Activated CD4-positive, CD25-positive, alpha-beta regulatory T cell treated with anti-CD3 and anti-CD28 coated beads, Interleukin-2, amount 50 U/mL, for 72 hours (primary cell): Measurements from ENCODE around the gene REEP1.
"Not testable (repeated sequence)": the region's sequence is repeated elsewhere in the genome, so short reads cannot be mapped to it uniquely, and the experiment has no call there.

Source experiments
- DNase-seq: peaks from one replicate; pipeline ENCODE4 v3.0.0; 2021

Gene REEP1

DNA sequence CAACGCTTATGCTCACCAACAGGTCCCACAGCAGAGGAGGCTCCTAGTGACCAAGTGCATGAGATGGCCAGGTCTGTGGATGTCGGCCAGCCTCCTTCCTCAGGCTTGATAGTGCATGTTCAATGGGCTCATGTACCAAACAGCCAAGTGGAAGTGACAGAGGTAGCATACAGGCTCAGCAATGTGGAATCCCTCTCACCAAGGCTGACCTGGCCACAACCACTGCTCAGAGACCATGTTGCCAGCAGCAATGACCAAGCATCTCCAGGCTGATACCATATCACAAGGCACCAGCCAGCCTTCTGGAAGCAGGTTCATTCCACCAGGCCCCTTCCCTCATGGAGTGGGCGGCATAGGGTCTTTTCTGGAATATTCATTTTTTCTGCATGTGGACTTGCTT is 61.5 kb downstream of the REEP1 start:
- DNase-seq = no peak

DNA sequence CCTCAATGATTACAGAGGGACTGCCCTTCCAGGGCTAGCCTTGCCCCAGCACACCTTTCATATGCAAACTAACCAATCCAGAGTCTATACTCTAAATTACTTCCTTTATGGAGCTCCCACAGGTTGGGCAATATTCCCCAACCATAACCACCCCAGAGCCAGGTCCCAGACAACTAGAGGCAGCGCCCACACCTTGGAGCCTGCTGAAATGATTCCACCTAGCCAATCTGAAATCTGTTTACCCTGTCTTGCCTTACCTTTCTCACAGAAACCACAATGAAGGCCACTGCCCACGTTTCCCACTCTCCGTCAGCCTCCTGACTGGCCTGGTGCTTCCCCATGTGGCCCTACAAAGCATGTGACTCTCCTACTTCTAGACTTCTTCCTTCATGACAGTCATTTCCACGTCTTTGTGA is 62.0 kb downstream of the REEP1 start:
- no peak for DNase-seq

DNA sequence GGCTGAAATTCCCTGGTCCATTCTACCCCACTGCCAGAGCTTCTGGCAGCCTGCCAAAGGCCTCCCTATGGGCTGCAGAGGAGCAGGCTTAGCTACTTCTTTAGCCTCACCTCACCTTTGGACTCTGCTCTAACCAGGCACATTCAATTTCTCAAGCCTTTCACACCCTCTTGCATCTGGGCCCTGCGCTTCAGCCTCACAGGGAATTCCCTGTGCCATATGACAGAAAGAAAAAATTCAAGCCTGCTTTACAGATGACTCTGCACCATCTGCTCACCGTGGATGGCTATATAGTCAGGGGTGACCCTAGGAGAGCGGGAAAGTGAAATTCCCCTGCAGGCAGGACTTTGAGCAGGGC is 62.5 kb downstream of the REEP1 start:
- no peak for DNase-seq

DNA sequence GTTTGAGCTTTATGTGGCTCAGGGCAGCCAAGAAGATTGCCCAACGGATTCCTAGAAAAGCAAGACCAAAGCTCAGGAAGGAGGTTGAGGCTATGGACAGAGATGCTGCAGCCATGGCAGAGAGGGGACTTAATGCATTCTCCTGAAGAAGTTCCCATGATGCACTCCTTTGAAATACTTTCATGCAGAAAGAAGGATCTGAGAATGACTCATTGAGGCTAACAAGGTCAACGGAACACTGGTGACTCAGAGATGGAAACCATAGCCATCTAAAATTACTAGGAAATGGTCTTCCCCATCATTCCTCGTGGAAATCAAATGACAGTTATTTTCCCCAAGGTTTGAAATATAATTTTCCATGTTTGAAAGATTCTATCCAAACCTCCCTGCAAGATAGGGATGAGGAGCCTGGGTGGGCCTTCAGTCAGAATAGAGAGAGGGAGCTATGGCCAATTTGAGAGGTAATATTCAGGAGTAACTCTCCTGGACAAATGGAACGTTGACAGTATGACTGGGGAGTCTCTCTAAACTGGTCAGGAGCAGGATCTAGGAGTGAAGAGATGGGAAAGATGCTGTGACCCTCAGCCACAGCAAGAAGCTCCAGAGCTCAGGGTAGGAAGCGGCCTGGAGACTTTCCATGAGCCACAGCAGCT is 63.0 kb downstream of the REEP1 start:
- no peak for DNase-seq

DNA sequence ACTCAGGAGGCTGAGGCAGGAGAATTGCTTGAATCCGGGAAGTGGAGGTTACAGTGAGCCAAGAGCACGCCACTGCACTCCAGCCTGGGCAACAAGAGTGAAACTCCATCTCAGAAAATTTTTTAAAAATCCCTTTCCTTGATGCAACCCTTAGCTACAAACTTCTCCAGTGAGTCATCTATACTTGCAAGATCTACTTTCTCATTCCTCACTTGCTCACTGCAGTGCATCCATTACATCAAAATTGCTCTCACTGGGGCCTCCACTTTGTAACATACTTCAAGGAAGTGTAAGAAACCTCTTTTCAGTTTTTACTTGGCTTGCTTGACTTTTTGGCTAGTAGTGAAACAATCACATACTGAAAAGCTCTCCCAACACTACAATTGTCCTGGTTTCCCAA is 65.3 kb downstream of the REEP1 start:
- no peak for DNase-seq

DNA sequence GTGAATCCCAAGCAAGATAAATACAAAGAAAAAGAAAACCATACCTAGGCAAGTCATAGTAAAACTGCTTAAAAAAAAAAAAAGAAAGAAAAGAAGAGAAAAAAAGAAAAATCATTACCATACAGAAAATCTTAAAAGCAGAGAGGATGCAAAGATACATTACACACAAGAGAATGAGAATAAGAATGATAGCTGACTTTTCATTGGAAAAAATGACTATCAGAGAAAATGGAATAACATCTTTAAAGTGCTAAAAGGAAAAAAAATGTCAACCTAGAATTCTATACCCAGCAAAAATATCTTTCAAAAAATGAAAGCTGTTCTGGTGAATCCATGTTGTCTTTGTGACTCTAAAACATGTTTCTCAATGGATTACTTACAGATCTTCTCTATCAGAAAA is 66.2 kb downstream of the REEP1 start:
- DNase-seq = no peak

DNA sequence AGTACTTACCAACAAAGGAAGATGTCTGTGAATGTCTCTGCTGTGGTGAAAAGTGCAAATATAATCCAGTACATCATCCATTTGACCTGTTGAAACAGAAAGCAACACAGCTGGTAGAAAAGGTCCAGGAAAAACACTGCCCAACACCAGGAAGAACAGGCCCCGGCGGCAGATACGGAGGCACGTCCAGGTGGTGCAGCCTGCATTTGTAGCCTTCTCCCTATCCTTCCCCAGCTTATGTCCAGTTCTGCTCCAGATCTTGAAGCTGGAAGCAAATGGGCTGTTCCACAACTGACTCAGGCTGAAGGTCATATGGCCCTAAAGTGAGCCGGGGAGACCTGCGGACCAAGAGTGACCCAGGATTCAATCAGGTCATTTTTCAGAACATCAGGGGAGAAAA is 73.5 kb downstream of the REEP1 start:
- DNase-seq = no peak

DNA sequence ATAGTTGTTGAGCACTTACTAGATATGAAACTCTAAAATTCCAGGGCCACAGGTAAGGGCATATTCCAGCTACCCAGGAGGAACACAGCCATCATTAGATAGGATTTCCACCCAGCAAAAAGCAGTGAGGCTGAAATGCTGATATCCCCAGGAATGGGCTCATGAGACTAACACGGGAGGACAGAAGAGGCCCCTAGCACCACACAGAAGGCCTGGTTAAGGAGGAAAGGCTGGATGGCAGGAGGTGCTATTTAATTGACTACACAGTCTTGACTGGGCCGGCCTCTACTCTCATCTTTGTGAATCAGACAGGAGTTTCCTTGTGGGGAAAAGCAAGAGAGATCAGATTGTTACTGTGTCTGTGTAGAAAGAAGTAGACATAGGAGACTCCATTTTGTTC is 76.4 kb downstream of the REEP1 start:
- DNase-seq = no peak

DNA sequence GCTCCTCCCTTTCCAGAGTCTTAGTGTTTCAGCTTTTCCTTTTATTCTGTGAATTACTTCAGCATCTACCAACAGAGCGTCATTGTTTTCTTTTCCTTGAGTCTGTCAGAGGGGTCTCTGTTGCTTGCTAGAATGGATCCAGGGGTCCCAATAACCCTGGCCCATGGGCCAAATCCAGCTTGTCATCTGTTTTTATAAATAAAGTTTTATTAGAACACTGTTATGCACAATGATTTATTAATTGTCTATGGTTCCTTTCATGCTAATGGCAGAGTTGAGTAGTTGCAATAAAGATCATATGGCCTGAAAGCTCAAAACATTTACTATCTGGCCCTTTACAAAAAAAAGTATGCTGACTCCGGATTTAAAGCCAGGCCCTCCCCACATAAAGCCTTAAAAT is 79.3 kb downstream of the REEP1 start:
- no peak for DNase-seq

DNA sequence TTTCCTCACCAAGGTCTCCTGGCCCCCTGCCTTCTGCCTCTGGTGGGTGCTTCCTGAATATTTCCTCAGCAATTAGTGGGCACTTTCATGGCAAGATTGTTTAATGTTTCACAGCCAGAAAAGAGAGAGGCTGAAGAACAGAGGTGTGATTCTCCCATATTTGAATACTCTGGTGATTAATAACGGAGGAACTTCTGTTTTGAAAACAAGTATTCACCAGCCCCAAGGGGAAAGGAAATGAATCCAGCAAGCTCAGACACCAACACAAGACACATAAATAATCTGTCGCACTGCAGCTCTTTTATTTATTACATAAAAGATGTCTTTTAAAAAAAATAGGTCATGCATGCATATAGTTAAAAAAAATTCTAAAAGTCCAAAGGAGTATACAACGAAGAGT is 80.4 kb downstream of the REEP1 start:
- no peak for DNase-seq

DNA sequence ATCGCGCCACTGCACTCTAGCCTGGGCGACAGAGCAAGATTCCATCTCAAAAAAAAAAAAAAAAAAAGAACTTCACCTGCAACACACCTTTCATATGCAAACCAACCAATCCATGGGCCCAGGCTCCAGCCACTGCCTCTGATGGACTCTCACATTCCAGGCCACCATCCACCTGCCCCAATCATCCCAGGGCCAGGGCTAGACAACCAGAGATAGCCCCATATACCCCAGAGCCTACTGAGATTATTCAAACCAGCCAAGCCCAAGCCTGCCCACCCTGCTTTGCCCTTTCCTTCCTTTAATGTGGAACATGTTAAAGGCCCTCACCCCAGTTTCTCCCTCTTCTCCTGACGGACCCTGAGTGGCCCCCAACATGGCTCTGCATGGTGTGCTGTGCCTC is 81.1 kb downstream of the REEP1 start:
- no peak for DNase-seq

DNA sequence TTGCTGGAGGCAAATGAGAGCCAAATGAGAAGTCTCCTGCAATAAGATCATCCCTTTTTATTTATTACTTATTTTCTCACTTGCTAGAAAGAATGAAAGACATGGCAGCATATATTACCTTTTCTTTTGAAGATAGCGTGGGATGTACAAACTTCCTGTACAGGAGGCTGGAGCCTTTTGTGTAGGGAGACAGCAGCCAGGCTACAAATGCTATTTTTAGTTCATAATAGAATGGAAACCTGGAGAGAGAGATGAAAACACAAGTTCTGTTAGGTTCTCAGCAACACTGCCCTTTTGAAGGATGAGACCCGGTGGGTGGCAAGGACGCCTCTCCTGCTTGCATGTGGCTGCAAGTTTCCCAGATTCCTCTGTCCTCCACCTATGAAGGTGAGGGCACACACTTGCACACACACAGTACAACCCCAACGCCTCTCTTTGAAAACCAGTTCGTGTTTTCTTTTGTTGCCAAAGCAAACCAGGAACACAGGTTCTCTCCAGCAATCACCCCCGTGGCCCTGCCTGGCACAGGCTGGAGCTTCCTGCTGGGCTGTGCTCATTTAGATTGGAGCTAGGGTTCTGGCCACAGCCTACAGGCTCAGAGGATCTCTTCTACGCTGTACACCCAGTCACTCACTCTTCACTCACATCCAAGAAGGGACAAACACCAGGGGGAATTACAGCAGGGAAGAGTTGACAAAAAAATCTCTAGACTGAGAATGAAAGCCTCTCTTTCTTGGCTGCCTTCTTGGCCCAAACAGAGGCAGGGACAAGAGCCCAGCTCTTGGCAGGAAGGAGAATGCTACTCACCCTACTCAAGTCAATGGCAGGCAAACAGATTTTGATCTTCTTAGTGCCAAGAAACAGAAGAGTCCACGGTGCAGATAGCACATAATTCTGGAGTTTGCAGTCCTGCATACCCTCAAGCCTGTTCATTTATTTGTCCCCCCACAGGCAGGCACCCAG is 82.6 kb downstream of the REEP1 start:
- no peak for DNase-seq

DNA sequence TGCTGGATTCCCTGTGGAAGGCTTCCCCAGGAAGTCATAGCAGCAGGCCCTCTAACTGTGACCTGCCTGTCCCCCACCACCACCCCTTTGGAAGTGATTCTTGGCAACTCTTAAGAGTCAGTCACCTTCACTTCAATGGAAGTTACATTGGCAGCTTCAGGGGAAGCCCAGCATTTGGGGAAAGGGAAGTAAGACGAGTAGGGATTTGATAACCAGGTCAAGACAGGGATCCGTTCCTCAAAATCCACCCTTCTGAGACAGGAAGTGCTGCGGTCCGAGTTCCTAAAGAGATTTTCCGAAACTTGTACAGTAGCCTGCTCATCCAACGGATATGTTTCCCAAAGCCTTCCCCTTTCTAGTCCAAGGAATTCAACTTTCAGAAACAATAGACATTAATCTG is 84.0 kb downstream of the REEP1 start:
- no peak for DNase-seq

DNA sequence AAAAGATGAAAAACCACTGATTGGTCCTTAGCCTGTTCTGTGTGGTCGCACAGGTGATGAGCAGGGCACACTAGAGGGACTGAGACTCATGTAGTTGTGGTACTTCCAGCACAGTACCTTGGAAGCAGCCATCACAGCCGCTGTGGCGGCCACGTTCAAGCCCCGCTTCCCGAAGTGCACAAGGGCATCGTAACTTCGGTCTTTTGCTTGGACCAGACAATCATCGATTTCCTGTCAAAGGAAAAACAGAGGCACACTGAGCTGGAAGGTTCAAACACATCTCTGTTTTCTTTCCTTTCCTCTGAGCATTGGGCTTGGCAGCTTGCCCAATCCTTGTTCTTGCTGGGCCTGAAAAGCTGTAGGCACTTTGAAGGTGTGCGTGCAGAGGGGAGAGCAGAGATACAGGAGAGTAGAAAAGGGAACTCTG is 85.6 kb downstream of the REEP1 start:
- no peak for DNase-seq

DNA sequence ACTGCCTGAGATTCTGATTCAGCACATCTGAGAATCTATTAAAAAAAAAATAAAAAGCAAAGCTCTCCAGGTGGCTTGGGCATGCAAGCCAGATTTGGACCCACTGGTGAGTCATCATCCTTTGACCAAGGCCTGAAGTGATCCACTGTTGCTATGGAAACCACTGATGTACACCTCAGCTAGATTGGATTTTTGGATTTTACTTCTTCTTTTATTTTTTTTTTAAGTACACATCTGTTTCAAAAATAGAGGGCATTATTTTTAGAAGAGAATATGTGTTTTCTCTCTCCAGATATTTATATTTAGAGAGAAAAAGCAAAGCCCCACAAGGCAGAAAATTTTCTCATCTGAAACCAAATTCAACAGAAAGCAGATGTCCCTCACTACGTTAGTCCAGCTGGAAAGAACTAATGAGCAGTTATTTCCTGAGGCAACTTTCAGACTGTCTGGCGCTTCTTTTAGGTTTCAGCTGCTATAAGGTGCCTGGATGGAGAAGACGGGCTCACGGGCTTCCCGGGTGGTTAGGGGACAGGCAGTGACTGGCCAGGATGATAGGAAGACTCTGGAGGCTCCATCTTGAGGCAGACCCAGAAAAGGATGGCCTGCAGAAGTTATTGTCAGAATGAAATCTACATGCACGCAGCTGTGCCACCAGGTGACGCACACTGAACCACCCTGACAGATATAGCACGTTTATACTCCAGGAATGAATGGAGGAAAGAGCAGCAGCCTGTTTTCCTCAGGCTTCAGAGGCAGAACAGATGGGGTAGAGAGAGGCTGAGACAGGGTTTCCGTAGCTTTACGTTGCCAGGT is 87.6 kb downstream of the REEP1 start:
- DNase-seq = no peak

DNA sequence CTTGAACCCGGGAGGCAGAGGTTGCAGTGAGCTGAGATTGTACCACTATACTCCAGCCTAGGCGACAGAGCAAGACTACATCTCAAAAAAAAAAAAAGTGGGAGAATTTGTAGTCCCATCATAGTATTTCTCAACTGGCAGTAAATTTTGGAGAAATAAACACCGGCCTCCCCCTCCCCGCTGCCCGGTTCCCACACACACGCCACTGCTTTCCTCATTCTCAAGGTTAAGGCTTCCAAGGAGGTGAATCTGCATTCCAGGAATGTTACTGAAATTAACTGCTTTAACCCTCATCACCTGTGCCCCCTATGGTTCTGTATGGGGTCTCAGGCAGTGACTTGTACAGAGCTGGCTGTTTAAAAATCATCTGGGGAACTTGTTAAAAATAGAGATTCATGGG is 88.2 kb downstream of the REEP1 start:
- no peak for DNase-seq

DNA sequence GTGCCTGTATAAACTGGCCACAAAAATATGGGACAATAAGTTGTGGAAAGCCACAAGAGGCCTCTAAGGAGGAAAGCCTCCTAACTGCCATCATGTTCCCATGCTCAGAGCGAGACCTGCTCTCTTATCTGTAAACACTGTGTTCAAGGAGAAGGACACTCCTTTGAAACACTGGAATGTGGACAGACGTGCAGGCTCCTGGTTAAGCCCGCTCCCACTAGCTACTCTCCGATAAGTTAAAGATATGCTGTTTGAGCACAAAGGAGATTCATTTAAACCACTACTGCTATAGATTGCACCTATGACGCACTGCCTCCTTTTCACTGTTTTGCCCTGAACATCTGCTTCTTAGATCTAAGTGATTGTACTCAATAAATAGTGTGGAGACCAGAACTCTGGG is 92.2 kb downstream of the REEP1 start:
- not testable (repeated sequence) for DNase-seq

DNA sequence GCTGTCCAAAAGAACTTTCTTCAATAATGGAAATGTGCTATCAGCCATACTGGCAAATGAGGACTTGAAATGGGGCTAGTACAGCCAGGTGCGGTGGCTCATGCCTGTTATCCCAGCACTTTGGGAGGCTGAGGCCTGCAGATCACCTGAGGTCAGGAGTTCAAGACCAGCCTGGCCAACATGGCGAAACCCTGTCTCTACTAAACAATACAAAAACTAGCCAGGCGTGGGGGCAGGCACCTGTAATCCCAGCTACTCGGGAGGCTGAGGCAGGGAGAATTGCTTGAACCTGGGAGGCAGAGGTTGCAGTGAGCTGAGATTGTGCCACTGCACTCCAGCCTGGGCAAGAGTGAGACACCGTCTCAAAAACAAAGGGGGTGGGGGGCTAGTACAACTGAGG is 92.6 kb downstream of the REEP1 start:
- not testable (repeated sequence) for DNase-seq

DNA sequence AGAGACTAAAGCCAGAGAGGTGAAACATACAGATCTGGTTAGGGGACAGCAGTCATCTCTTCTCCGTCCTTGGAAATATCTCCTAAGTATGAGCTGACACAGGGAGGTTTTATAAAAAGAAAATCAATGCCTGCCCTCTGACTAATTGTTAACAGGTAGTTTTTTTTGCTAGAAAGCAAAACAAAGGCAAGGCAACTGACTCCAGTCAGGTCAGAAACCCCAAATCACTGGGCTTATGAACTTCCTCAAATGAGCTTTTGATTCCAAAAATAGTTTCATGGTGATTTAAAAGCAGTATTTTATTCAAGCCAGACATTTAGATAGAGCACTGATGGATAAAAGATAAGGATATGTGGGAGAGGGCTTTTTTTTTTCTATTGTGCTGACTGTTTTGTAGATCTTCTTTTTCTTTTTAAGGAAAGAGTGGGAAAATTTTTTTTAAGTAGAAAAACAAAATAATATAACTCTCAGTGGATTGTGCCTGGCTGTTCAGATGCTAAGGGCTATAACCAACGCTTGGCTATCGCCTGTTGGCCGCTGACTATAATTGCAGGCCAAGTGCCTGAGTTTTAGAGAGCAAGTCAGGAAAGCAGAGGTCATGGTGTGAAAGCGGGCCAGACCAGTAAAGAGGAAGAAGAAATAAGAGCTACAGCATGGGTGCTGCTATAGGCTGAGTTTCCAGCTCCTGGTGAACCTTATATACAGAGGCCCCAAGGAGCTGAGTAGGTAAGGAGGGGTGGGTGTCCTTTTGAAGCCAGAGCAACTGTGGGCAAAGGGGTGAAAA is 93.3 kb downstream of the REEP1 start:
- no peak for DNase-seq

DNA sequence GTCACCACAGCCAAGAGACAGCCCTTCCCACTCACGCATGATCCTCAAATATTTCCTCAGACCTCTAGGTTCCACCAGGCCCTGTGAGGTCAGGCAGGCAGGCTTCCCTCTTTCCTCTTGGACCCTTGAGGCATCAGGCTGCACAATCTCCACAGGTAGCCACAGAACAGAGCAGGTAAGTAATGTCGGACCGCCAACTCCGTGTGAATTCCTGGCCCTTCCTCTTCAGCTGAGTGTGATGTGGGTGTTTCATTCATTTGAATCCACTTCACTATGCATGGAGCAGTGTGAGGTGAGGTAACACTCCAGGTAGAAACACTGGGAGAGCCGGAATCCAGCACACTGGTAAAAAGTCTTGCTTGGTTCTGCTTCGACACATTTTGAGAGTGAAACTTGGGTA is 94.2 kb downstream of the REEP1 start:
- DNase-seq = no peak

DNA sequence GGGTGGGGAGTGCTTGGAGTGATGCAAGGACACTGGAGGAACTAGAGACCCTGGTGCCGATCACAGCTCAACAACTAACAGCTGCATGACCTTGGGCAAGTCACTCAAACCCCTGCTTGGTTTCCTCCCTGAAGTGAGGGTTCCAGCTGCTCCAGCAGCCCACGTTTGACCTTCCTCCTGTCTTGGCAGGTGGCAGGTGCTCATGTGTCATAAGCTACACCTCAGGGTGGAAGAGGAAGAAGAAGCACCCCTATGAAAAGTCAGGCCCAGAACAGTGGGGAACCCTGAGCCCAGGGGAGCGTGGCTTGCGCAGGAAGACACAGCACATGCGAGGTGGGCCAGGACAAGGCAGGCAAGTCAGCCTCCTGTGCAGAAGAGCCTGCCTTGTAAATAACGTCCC is 95.8 kb downstream of the REEP1 start:
- no peak for DNase-seq

DNA sequence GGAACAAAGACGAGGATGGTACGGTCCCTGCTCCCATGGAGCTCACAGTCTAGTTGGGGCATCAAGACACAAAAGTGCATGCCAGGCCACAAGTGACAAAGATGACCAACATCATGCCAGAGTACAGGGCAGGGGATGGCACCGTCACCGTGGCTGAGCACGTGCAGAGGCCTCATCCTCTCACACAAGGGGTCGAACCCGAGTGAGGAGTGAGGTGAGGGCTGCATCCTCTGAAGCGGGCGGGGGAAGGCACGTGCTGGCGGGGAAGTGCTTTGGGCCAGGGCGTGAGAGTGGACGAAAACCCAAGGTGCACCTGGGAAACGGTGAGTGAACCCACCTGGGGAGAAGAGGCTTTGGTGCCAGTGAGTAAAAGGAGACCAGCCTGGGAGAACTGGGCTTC is 97.2 kb downstream of the REEP1 start:
- no peak for DNase-seq

DNA sequence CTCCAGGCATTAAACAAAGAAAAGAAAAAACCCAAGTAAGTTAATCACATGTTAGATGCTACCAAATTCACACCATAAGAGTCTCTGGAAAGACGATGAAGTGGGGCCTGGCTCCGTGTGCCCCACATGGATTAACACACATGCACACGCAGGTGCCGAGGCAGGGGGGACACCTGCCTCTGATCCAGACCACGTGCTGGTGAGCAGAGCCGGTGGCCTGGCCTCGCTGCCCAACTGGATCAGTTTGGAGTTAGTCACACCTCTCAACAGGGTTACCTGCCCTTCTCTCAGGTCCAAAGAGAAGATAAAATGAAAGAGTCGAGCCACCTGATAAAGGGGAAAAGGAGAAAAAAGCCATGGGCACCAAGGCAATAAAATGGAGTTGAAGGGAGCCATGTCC is 97.7 kb downstream of the REEP1 start:
- DNase-seq = no peak
